ENCODE measurements around the gene NSUN2. TPM values are rescaled to one million over a fixed set of nuclear protein-coding genes. Genes with fewer than 3 reads are reported as not detected.
A peak's percentile ranks its signal among the peaks of the same experiment; 100 is the strongest.

The NSUN2 gene
- total RNA-seq, 1 donor from 2014 or later = 30.1 TPM

DNA sequence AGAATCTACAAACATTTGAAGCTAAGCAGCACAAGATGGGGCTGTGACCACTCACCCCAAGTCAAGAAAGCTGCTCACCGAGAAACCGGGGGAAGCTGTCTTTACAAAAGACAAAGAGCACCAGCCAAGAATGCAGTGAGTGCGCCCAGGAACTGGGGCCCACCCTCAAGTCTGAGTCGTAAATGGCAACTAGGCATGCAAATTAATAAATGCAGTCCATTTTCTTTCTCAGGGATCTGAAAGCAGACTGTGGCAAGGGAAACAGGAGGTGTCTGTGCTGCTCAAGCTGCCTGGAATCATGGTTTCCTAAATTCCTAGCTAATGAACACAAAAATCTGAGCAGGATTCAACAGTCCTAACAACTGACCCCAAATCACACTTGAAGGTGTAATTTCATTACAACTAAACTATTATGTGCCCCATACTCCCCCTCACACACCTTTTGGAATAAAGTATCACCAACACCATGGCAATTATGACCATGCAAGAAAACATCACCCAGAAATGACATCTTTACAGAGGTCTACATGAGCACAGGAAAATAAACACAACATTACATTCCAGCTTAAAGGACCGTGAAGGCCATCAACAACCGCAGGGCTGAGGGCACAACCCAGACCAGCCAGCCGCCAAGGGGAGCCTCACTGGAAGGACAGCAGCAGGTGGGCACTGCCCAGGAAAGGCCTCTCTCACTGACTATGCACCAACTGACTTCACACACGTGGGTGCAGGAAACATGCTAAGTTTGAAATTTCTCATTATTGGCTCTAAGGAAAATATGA is 17.6 kb downstream of the NSUN2 start:
- ATAC-seq (ENCODE audit: poor library complexity) (no peak), DNase-seq (no peak)
- intact Hi-C loops (cut with DNase I) = no loop called here

DNA sequence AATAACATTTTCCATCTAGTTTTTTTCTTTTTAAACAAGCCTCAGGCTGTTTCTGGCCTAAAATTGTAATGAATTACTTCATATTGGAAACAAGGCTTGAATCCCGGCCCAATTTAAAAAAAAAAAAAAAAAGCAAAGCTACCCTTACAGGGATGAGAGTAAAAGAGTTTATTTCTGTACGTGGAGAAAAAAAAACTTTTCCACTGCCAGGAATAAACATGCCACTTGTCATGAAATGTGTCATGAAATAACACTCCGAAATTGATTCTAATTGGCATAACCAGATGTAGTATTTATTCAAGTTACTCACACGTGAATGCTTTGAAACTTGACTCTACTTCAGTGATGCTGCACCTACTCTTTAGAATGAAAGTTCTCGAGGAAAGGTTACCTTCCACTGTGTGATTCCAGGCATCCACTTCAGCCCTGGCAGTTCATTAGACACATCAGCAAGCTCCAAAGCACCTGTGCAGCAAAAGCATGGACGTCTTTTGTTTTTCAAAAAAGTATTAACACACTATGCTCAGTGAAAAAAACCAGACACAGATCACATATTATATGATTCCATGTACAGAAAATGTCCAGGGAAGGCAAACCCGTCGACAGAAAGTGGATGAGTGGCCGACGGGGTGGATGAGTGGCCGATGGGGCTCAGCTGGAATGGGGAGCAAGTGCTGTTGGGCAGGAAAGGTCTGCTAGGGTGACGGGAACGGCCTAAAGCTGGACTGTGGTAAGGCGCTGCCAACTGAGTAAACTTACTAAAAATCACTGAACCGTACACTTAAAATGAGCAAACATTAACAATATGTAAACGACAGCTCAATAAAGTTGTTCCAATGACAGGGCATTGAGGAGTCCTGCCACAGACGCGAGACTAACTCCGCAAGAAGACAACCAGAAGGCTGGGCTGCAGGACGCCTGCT is 21.2 kb downstream of the NSUN2 start:
- no peak for DNase-seq
- no peak for ATAC-seq (ENCODE audit: poor library complexity)
- intact Hi-C loops (cut with DNase I) = no loop called here

DNA sequence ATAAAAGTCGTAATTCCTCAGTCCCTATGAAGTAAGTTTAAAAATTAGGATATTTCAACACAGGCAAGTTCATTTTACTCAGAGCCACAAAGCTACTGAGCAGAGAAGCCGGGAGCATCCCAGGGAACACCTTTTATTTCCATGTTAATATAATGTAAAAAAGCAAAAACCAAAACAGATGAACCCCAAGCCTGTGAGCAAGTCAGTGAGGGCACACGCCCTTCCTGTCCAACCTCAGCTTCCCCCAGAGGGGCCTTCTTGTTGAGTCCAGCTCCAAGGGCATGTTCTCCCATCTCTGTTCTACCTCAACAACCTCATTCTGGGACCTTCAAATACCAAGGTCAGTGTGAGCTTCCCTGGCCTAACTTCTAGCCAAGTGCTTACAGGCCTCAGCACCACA is 24.8 kb downstream of the NSUN2 start:
- intact Hi-C loops (cut with DNase I) = no loop called here
- no peak for DNase-seq
- ATAC-seq (ENCODE audit: poor library complexity) = no peak

DNA sequence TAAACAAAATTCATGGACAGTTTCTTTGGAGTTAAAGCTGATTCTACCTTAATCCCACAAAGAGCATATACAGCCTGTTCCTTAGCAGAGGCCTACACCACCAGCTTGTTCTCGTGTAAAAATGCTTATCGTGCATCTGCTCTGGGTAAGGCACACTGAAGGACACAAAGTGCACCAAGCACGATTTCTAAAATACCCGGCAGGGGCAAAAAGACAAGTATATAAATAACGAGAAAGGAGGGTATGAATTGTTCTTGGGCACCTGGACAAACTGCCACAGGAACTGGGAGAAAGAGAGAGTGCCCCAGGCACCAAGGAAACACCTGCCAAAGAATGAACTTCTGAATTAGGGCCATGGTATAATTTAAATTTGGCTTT is 25.3 kb downstream of the NSUN2 start:
- ATAC-seq (ENCODE audit: poor library complexity) (peak; percentile 36), DNase-seq (no peak)
- intact Hi-C loops (cut with DNase I) = no loop called here

DNA sequence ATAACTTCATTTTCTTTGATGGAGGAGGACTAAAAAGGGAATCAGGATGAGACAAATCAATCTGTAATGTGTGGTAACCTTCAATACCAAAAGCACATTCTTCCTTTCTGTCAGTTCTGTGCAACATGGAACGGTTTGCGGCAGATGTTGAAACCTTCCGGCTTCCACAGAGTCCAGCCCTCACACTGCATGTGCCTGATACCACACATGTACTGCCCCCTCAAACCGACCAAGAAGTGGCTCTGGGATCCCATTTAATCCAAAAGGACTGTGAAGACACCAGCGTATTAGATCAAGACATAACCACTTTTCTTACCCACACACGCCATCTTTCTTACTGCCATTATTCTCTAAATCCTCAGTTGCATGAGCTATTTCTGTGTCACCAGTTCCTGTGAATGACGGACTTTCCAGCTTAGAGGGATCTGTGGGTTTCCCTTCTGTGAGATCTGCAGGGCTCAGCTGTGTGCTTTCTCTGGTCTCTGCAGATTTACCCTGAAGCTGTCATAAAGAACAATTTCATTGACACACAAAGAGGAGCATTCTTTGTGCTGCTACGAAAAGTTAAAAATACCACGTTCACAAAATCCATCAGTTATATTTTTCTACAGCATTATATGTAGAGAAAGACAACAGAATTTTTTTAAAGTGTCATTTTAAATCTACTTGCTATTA is 25.8 kb downstream of the NSUN2 start:
- ATAC-seq (ENCODE audit: poor library complexity) (no peak), DNase-seq (no peak)

DNA sequence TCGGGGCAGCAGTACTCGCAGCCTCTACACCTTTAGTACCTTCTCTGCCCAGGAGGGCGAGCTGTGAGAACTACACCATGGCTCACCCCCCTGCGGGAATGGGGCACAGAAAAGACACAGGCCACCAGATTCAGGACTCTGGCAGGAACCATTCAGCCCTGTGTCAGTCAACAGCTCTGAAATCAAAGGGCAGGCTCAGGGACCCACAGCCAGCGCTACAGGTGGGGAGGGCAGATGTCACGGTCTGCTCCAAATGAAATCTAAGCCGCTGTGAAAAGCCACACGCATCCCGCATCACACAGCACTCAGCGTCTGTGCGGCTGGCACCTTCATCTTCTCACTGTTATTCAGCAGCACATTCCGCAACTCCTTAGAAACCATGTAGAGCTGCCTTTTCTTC is 27.9 kb downstream of the NSUN2 start:
- intact Hi-C loops (cut with DNase I) = no loop called here
- no peak for ATAC-seq (ENCODE audit: poor library complexity)
- DNase-seq = no peak

More for the DNA sequence above, 25.8 kb downstream of the NSUN2 start:
- intact Hi-C loops (cut with DNase I) = no loop called here

DNA sequence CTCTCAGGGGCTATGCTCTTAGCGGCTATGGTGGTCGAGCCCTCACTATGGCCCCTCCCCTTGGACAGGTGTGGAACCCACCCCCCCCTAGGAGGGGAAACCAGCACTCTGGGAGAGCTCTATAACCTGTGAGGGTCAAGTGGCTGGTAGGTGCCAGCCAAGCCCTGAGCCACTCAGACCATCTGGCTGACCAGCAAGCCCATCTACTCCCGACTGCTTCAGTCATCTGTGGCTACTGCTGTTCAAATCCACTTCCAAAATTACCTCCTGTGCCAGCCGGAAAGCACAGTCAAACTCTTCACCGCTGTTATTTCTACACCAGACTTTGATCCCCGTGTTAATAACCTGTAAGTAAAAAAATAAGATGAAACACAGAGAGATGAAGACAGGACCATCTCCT is 28.5 kb downstream of the NSUN2 start:
- ATAC-seq (ENCODE audit: poor library complexity) (no peak), DNase-seq (no peak)
- intact Hi-C loops (cut with DNase I) = no loop called here

DNA sequence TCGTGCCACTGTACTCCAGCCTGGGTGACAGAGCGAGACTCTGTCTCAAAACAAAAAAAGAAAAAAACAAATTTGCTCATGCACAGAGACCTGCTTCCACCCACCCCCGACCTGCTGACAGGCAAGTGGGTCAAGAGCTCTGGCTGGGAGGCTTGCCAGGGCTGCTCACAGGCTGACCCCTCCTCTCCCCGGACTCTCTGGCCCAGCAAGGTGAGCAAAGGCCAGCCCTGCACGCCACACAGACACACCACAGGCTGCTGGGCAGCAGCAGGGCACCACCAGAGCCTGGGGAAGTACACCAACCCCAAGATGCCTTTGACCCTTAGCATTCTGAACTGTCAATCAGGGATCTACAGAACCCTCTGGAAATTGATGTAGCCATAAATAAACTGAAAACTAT is 29.2 kb downstream of the NSUN2 start:
- peak; percentile 70 for DNase-seq
- intact Hi-C loops (cut with DNase I) = no loop called here
- ATAC-seq (ENCODE audit: poor library complexity) = peak; percentile 80

DNA sequence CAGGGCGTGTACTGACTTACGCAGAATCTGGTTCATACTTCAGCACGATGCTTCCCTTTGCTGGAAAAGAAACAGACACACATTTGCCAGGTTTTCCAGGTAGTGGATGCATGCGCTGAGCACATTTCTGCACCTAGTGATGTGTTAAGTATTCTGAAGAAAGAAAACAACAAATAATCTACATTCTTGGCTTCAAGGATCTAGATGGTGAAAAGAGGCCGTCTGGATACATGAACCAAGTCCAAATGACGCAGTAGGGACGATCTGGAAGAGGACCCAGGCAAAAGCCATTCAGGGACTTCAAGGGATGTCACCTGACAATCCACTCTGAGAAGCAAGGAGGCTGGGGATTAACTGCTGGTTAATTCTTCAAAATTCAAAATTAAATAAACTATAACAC is 30.4 kb downstream of the NSUN2 start:
- intact Hi-C loops (cut with DNase I) = no loop called here
- DNase-seq (no peak), ATAC-seq (ENCODE audit: poor library complexity) (no peak)

DNA sequence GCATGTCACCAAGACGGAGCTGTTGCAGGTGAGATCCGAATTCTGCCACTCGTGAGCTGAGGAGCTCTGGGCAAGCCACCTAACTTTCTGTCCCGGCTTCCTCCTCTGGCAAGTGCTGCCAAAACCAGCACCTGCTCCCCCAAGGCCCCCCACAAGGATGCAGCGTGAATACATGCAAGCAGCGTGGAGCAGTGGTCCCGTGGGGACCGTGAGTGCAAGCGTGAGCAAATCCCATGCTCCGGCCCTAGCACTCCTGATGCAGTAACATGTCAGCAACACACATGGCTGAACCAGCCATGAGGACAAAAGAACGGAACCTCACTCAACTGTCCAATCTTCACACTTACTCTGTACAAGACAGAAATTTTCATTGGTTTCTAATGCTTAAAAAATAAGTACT is 31.0 kb downstream of the NSUN2 start:
- DNase-seq (no peak), ATAC-seq (ENCODE audit: poor library complexity) (no peak)
- intact Hi-C loops (cut with DNase I) = no loop called here

DNA sequence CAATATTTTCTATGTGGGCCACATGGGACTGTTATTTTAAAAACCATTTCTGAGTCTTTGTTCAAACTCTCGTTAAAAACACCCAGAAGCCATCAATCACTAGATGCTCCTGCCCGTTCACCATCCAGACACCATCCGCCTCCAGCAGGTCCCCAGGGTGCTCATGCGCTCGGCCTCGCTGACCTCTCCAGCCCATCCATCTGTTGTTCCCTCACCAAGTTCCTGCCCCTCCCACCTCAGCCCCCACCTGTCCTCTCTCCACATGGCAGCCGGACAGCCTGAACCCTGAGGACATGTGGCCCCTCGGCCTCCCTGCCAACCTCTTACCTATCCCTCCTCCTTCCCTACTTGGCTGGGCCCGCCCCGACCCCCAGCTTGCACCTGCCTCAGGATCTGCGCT is 31.6 kb downstream of the NSUN2 start:
- intact Hi-C loops (cut with DNase I) = no loop called here
- no peak for ATAC-seq (ENCODE audit: poor library complexity)
- DNase-seq = no peak

DNA sequence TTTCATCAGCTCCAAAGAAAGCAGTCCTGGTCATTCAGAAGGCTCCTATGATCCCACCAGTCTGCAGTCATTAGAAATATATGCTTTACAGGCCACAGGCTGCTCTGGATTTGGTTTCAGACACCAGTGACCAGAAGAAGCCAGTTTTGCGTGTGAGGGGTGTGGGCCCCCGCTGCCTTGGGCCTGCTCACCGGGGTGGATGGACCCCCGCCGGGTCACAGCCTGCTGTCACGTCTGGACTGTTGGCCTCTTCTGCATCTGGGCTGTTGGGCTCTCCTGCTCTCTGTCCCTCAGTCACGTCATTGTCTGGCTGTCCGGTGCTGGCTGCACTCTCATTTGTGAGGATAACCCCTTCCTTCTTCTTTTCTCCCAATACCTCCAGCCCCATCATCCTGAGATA is 33.1 kb downstream of the NSUN2 start:
- intact Hi-C loops (cut with DNase I) = no loop called here
- ATAC-seq (ENCODE audit: poor library complexity) (no peak), DNase-seq (no peak)

DNA sequence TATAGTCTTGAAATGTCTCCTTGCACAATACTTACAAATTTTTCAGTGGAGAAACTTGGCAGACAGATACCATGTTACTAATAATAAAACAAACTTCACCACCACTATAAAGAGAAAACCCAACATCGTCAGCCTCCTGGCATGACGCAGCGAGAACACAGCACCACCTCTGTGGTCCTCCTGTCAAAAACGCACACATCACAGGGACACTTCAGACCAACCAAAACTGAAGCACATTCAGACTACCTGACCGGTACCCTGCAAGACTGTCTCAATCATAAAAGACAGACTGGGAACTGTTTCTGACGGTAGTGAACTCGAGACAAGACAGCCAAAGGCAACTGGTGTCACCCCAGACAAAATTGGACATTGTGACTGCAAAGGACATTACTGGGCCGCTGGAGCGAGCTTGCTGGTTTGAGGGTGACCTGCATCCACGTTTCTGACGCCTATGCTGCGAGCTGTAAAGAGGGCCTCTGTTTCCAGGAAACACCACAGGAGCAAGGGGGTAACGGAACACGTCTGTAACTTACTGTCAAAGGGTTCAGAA is 34.4 kb downstream of the NSUN2 start:
- DNase-seq = no peak
- peak; percentile 86 for ATAC-seq (ENCODE audit: poor library complexity)
- intact Hi-C loops (cut with DNase I) = no loop called here

DNA sequence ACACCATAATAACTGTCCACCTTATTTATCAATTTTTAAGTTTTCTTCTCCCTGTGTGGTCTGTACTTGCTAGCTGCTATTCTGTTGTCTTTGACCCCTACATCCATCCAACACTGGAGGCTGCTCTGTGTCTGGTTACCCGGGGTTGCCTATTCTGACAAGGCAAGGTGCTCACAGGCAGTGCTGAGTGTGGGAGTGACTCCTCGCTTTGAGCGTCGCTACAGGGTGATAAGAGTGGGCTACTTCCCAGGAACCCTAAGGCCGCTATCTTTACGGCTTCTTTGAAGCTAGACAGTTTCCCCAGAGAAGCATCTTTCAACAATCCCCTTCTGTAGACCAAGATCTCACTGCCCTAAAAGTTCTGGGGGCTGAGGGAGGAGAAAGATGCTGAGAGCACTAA is 35.3 kb downstream of the NSUN2 start:
- DNase-seq = no peak
- ATAC-seq (ENCODE audit: poor library complexity) = no peak
- intact Hi-C loops (cut with DNase I) = no loop called here

DNA sequence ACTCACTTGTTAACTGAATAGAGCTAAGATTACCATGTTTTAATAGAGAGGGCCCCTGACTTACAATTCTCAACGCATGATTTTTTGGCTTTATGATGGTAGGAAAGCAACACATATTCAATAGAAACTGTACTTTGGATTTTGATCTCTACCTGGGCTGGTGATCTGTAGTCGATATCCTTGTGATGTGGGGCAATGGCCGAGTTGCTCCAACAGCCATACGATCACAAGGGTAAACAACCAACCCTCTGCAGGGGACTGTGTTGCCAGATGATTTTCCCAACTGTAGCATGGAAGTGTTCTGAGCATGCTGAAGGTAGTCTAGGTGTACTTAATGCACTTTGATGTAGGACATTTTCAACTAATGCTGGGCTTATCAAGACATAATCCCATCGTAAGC is 36.5 kb downstream of the NSUN2 start:
- no peak for ATAC-seq (ENCODE audit: poor library complexity)
- intact Hi-C loops (cut with DNase I) = no loop called here
- no peak for DNase-seq

DNA sequence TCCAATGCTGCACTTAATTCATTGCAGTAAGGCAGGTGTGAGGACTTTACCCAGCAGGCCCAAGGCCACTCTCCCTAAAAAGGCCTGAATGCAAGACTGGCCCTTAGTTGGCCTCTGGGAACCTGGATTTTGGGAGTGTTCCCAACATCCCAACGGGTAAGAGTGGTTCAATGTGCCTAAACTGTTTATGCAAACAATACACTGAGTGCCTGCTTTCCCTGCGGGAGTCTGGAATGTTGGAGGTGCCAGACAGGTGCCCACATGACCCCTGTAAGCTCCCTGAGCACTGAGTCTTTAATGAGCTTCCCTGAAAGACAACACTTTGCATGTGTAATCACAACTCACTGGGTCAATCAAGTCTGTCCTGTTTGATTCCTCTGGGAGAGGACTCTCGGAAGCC is 37.4 kb downstream of the NSUN2 start:
- DNase-seq = no peak
- intact Hi-C loops (cut with DNase I) = no loop called here
- no peak for ATAC-seq (ENCODE audit: poor library complexity)

DNA sequence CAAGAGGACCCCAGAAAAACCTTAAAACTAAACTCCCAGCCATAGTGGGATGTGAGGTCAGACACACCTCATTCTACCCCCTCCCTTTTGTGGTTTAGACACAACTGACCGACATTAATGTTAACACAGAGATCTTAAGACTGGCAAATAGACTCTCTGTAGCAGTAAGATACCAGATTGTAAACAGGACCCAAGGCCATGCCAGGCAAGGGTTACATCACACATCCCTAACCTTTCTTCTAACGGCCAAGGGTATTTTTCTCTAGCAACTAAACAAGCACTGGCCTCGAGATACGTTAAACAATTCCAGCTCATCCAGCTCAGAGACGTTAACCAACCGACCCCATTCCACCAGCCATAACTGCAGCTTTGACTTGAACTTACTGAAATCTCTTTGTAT is 38.8 kb downstream of the NSUN2 start:
- ATAC-seq (ENCODE audit: poor library complexity) (no peak), DNase-seq (no peak)
- intact Hi-C loops (cut with DNase I) = no loop called here

DNA sequence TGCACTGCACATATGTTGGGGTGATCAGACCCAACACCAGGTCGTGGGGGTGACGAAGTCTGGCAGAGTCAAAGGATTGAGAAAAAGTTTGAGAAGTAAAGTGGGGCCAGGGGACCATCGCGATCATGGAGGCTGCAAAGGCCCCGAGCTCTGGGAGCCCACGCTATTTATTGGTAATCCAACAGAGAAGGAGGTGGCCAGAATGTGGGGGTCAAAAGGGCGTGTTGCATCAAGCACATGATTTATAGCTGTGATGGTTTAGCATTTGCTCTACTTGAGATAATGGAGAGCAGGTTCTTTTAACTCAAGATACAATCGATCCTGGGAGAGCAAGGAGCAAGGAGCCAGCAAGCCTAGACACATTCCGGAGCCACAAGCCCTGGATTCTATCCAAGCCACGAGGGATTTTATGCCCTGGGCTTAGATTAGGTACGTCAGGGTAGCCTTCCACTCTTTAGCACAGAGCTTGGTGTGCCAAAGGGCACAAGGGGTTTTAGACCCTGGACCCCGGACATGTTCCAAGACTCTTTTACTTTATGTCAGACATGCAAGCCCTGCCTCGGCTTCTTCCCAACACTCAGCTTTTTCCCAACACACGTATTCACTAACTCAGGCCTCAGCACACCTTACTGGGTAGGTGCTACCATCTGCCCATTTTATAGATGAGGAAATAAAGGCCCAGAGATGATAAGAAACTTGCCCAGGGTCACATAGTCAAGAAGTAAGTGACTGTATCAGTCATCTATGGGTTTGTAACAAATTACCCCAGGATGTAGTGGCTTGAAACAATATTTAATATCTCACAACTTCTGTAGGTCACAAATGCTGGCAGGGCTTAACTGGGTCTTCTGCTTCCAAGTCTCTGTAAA is 39.5 kb downstream of the NSUN2 start:
- no peak for ATAC-seq (ENCODE audit: poor library complexity)
- DNase-seq = no peak
- intact Hi-C loops (cut with DNase I) = no loop called here
